ENCODE results near the gene KIRREL3.

The KIRREL3 gene

DNA sequence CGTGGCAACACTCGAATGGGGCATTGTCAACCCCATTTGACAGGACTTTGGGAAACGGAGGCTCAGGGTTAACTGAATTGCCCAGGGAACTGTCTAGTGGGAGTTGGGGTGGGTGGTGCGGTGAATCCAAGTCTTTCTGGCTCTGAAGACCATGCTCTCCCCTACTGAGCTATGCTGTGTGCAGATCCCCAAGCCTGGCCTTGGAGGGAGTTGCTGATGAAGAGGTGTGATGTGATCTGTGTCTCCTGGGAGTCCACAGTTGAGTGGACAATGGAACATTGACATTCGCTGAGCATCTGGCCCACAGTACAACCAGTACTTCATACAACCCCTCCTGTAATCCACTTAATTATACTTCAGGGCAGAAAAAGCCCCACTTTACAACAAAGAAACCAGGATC is 472.9 kb downstream of the KIRREL3 start:
- in situ Hi-C loops (cut with MboI; ENCODE audit: low sequenced_read_pairs), result no loop called here
- no peak for DNase-seq (ENCODE audit: low spot score in 2 of 2)
- Histone ChIP-seq H3K9me3 (no peaks in the 10 kb centered on the region), H3K4me1 (no peaks in the 10 kb centered on the region), H3K27me3 (ENCODE audit: low read depth) (no peaks in the 10 kb centered on the region), H3K4me3 (no peak overlapping the region), H3K36me3 (replicated peaks) (no peaks in the 10 kb centered on the region)

DNA sequence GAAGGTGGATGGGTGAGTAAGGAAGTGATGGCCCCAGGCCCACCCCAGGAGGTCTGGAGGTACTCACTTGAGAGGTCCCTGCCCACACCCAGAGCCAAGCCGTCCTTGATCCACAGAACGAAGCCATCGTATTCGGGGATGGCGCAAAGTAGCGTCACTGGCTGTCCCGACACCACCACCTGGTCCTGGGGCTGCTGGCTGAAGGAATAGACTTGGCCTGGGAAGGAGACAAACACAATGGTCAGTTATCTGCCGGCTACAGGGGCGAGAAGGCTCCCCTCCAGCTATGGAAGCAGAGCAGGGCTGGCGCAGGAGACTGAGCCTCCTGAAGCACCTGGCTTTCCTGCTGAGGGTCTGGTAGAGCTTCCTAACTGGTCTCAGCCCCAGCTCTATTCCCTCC is 474.1 kb downstream of the KIRREL3 start:
- no peak overlapping the region for H3K4me3 ChIP-seq
- DNase-seq (ENCODE audit: low spot score in 2 of 2), result no peak
- no peaks in the 10 kb centered on the region for H3K9me3 ChIP-seq
- H3K4me1 ChIP-seq, result no peaks in the 10 kb centered on the region
- no peaks in the 10 kb centered on the region for H3K27me3 ChIP-seq (ENCODE audit: low read depth)
- no peaks in the 10 kb centered on the region for H3K36me3 ChIP-seq (replicated peaks)
- in situ Hi-C loops (cut with MboI; ENCODE audit: low sequenced_read_pairs), result no loop called here

DNA sequence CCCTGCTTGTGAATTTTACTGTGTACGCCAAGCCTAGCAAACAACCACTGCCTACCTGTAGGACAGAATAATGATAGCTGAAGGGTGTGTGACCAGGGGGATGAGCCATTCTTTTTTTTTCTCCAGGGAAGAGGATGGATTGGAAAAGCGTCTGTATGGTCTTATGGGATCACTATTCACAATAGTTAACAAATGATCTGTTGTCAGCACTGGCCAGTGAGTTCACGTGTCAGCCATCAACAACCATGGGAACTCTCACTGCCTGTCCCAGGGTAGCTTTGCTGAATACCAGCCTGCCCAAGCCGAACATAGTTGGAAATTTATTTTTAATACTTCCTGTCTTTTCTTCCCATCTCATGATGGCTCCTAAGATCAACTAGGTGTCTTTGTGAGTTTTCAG is 474.9 kb downstream of the KIRREL3 start:
- H3K36me3 ChIP-seq (replicated peaks), result no peaks in the 10 kb centered on the region
- no peaks in the 10 kb centered on the region for H3K9me3 ChIP-seq
- in situ Hi-C loops (cut with MboI; ENCODE audit: low sequenced_read_pairs), result no loop called here
- no peak for DNase-seq (ENCODE audit: low spot score in 2 of 2)
- 0 out of 2 replicates have a peak, but pooled peaks cover 1% of the 10 kb centered on the region for H3K27me3 ChIP-seq (ENCODE audit: low read depth)
- no peak overlapping the region for H3K4me3 ChIP-seq
- no peaks in the 10 kb centered on the region for H3K4me1 ChIP-seq

DNA sequence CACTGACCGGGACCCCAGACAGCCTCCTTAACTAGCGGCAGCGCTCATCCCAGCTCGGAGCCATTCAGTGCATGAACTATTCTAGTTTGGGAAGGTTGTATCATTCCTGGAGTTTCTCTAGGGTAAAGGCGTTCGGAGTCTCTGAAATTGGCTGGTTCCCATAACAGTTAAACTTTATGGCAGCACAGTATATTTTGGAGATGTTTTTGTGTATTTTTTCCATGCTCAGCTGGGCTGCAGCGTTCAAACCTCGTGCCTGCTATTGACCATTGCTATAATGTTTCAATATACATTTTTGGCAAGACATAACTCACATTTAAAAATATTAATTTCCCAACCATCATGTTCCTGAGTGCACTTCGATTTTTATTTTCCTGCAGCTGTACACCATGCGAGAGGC is 475.4 kb downstream of the KIRREL3 start:
- Histone ChIP-seq H3K27me3 (ENCODE audit: low read depth) (0 out of 2 replicates have a peak, but pooled peaks cover 3% of the 10 kb centered on the region), H3K4me3 (no peak overlapping the region), H3K36me3 (replicated peaks) (no peaks in the 10 kb centered on the region), H3K4me1 (no peaks in the 10 kb centered on the region), H3K9me3 (no peaks in the 10 kb centered on the region)
- DNase-seq (ENCODE audit: low spot score in 2 of 2), result no peak
- in situ Hi-C loops (cut with MboI; ENCODE audit: low sequenced_read_pairs), result no loop called here

DNA sequence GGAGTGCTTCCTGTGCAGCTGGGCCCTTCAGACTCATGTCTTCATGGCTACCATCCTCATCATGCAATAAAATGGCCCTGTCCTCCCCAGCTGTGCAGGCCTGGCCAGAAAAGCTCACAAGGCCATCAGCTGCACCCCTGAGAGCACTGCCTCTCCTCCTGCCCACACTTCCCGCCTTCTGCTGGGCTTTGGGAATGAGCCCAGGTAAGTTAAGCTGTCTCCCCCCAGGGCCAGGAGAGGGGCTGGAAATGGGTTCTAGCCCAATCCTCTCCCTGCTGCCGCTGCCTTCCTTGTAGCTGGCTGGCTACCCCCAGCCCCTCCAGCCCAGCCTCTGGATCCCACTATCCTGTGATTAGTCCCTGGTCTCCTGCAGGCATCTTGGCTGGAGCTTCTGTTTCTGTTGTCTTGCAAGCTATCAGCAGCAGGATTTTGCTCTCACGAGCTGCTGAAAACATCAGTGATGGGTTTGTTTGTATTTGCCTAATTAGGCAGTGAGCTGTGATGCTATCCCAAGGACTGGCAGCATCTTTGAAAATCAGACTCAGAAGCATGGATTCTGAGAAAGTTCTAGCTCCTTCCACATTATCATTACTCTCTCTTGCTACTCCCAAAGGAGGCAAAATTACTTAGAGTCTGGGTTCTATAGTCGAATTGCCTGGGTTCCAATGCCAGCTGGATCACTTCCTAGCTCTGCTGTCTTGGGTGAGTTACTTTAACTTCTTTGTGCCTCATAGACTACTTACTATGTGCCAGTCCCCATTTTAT is 476.9 kb downstream of the KIRREL3 start:
- in situ Hi-C loops (cut with MboI; ENCODE audit: low sequenced_read_pairs), result no loop called here
- Histone ChIP-seq H3K4me3 (no peak overlapping the region), H3K9me3 (no peaks in the 10 kb centered on the region), H3K36me3 (replicated peaks) (no peaks in the 10 kb centered on the region), H3K27me3 (ENCODE audit: low read depth) (0 out of 2 replicates have a peak, but pooled peaks cover 5% of the 10 kb centered on the region), H3K4me1 (no peaks in the 10 kb centered on the region)
- DNase-seq (ENCODE audit: low spot score in 2 of 2), result no peak

DNA sequence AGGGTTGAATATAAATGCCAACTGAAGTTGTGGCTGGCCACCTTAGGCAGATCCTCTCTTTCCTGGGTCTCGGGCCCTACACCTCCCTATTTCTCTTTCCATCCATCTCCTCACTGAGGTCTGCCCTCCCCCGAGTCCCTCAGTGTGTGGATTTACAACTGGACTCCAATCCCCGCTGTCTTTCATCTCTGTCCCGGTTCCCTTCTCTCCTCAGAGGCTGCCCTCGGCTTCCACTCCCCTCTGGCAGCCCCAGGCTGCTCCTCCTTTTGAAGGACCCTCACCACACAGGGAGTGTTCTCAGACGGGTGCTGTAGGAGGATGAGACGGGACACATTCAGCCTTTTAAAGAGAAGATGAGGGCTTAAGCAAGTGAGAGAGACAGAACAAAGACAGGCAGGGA is 478.0 kb downstream of the KIRREL3 start:
- in situ Hi-C loops (cut with MboI; ENCODE audit: low sequenced_read_pairs), result no loop called here
- no peak for DNase-seq (ENCODE audit: low spot score in 2 of 2)
- no peak overlapping the region for H3K4me3 ChIP-seq
- H3K27me3 ChIP-seq (ENCODE audit: low read depth), result 0 out of 2 replicates have a peak, but pooled peaks cover 5% of the 10 kb centered on the region
- H3K36me3 ChIP-seq (replicated peaks), result no peaks in the 10 kb centered on the region
- no peaks in the 10 kb centered on the region for H3K9me3 ChIP-seq
- H3K4me1 ChIP-seq, result no peaks in the 10 kb centered on the region

DNA sequence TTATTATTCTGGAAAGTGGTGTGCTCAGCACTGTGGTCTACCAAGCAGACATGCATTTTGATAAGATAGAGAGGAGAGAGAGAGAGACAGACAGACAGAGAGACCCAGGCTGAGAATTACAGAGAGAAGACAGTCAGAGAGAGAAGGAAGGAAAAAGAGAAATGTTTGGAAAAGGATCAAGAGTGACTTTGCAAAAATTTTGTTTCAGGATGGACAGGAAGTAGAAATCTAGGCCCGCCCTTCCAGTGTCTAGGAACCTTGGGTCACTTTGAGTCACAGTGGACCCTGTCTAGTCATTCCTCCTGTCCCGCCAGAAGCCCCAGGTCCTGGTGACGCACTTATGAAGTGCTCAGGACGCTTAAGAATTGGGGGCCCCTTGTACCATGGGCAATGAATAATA is 478.4 kb downstream of the KIRREL3 start:
- no peaks in the 10 kb centered on the region for H3K9me3 ChIP-seq
- no peak for DNase-seq (ENCODE audit: low spot score in 2 of 2)
- H3K36me3 ChIP-seq (replicated peaks), result no peaks in the 10 kb centered on the region
- H3K27me3 ChIP-seq (ENCODE audit: low read depth), result 0 out of 2 replicates have a peak, but pooled peaks cover 5% of the 10 kb centered on the region
- H3K4me3 ChIP-seq, result no peak overlapping the region
- in situ Hi-C loops (cut with MboI; ENCODE audit: low sequenced_read_pairs), result no loop called here
- no peaks in the 10 kb centered on the region for H3K4me1 ChIP-seq

DNA sequence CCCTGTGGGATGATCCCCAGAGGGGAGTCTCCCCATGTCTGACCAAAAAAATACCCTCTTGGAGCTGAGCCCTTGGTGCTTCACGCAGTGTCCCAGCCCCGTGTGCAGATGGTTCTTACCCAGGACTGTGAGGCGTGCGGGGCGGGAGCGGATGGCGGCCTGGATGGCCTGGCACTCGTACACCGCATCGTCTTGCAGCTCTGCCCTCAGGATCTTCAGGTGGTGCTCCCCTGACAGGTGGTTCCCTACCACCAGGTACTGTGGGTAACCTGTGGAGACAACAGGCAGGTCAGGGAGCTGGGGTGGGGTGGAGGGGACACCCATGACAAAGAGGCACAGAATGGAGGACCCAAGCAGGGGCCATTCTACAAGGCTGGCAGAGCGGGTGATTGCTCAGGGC is 479.4 kb downstream of the KIRREL3 start:
- in situ Hi-C loops (cut with MboI; ENCODE audit: low sequenced_read_pairs), result no loop called here
- Histone ChIP-seq H3K36me3 (replicated peaks) (no peaks in the 10 kb centered on the region), H3K27me3 (ENCODE audit: low read depth) (peaks cover 7% of the 10 kb centered on the region; the same call in 1 of the 2 replicates), H3K4me1 (no peaks in the 10 kb centered on the region), H3K4me3 (no peak overlapping the region), H3K9me3 (no peaks in the 10 kb centered on the region)
- no peak for DNase-seq (ENCODE audit: low spot score in 2 of 2)

DNA sequence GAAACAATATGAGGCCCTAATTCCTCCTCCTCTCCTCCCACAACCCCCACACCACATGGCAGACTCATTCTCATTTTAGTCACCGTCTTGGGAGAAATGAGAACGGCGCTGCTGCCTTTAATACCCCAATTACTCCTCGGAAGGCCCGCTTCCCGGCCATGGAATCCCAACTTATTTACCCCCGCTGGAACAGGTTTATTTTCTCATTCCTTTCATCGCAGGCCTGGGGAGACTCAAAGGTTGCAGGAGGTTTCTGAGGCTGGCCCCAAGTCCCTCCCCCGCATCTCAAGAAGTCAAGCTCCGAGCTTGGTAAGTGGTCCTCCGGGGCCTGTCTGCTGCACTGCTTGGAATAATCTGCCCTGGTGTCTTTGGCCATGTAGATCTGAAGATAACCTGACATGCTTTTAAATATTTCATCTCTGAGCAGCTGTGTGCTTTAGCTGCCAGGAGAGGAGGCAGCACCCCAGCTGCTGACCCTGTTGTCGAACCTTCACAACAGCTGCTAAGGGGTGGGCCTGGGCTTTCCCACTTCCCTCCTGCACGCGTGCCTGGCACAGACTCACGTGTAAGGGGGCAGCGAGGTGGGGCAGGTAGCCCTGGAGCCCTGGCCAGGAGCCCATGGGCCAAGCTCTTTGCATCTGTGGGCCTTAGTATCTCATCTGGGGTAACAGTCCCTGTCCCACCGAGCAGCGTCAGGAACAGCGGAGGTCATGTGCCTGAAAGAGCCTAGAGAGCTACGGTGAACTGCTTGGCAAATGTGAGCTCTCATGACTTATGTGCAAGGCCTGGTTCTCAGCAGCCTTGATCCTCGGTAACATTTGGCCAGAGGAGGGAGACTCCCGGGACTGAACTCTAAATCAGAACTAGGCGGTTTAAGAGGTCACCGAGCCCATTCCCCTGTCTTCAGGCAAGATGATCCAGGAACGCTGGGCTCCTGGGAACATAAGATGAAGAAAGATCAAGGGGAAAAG is 480.5 kb downstream of the KIRREL3 start:
- in situ Hi-C loops (cut with MboI; ENCODE audit: low sequenced_read_pairs), result no loop called here
- Histone ChIP-seq H3K27me3 (ENCODE audit: low read depth) (peaks cover 7% of the 10 kb centered on the region; the same call in 1 of the 2 replicates), H3K4me1 (no peaks in the 10 kb centered on the region), H3K36me3 (replicated peaks) (no peaks in the 10 kb centered on the region), H3K4me3 (no peak overlapping the region), H3K9me3 (no peaks in the 10 kb centered on the region)
- no peak for DNase-seq (ENCODE audit: low spot score in 2 of 2)

DNA sequence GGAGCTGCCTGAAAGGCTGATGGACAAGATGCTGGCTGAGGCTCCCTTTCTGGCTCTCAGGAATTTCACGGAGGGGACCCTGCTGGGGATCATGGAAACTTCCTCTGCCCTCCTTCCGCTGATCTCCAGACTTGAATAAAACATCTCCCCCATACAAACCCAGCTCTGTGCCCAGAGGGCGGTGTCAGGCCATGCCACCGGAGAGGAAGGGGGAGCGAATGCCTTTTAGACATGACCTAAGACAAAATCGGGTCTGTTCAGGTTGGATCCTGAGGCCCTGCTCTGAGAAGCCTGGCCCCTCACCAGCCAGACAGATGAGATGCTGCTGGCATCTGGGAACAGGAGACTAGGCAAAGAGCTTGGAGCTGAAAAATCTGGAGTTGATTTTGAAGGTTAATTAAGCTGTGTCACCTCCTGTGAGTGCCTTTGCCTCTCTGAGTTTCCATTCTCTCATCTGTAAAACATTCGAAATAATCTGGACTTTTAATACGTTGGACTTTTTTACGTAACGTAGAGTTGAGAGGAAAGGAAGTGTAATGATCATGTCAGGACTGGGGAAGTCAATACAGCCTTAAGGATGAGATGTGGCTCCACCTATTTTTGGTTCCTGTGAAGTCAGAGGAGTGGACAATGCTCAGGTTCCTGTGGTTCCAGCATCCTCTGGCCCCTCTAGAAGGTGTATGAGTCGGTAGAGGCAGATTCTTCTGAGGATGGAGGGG is 481.4 kb downstream of the KIRREL3 start:
- Histone ChIP-seq H3K9me3 (no peaks in the 10 kb centered on the region), H3K4me3 (no peak overlapping the region), H3K27me3 (ENCODE audit: low read depth) (peaks cover 7% of the 10 kb centered on the region; the same call in 1 of the 2 replicates), H3K4me1 (no peaks in the 10 kb centered on the region), H3K36me3 (replicated peaks) (no peaks in the 10 kb centered on the region)
- DNase-seq (ENCODE audit: low spot score in 2 of 2), result no peak
- in situ Hi-C loops (cut with MboI; ENCODE audit: low sequenced_read_pairs), result no loop called here

DNA sequence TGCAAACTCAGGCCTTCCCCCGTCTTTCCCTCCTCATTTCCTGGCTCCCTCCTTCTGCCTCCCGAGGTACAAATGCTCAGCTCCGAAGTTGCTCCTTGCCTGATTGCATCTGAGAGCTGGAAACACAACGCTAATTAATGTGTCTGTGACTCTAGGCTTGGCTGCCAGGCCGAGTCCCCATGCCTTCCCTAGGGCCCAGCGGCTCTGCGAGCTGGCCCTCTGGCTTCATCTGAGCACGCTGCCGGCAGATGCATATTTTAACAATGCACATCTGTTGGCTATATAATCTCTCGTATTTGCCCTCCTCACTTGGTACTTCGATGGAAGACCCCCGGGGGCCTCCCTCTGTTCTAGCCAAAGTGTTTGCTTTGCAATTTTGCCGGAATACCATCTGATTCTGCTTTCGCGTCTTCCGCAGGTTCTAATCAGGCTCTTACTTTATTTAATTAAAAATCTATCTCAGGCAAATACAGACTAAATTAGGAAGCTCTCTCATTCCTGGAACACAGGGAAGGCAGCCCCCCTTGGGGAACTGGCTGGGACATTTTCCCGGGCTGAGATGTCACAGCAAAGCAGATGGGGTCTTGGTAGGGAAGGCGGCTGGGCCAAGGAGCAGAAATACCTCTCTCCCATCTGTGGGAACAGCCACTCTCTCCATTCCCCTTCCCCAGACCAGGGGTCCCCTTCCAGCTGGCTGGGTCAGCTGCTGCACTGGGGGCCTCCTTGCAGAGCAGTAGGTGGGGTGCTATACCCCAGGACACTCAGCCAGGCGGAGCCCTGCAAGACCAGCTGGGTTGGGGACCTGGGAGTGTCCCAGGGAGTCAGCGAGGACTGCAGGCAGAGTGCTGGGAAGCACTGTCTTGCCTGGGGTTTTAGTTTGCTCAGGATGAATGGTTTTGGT is 482.2 kb downstream of the KIRREL3 start:
- H3K4me1 ChIP-seq, result no peaks in the 10 kb centered on the region
- no peak for DNase-seq (ENCODE audit: low spot score in 2 of 2)
- in situ Hi-C loops (cut with MboI; ENCODE audit: low sequenced_read_pairs), result no loop called here

DNA sequence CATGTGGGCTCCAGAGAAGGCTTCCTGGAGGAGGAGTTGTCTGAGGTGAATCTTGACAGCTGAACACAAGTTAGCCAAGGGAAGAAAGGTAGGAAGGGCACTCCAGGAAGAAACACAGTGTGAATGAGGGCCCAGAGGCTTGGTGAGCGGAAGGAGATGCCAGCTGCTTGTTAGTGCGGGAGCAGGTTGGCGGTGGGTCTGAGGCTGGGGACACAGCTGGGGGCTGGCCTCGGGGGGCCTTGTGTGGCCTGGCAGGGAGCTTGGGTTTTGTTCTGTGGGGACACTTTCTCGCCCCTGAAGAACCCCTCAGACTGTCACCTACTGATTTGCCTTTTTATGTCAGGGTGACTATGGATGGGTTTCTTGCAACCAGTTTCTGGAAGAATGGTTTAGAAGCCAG is 485.1 kb downstream of the KIRREL3 start:
- no peaks in the 10 kb centered on the region for H3K4me1 ChIP-seq
- H3K4me3 ChIP-seq, result no peak overlapping the region
- DNase-seq (ENCODE audit: low spot score in 2 of 2), result no peak
- peaks cover 4% of the 10 kb centered on the region; the same call in 1 of the 2 replicates for H3K27me3 ChIP-seq (ENCODE audit: low read depth)
- no peaks in the 10 kb centered on the region for H3K9me3 ChIP-seq
- no peaks in the 10 kb centered on the region for H3K36me3 ChIP-seq (replicated peaks)
- in situ Hi-C loops (cut with MboI; ENCODE audit: low sequenced_read_pairs), result no loop called here

More for the DNA sequence above, 482.2 kb downstream of the KIRREL3 start:
- Histone ChIP-seq H3K9me3 (no peaks in the 10 kb centered on the region), H3K27me3 (ENCODE audit: low read depth) (peaks cover 7% of the 10 kb centered on the region; the same call in 1 of the 2 replicates), H3K4me3 (no peak overlapping the region), H3K36me3 (replicated peaks) (no peaks in the 10 kb centered on the region)

Measured in HAP-1 (cell line).